ENCODE data around the gene KCTD17. TPM values are rescaled to one million over a fixed set of nuclear protein-coding genes. Genes with fewer than 3 reads are reported as not detected.

The KCTD17 gene
- total and polyA plus RNA-seq, 2 experiments from 2014 or later: 38.4 to 49.5 TPM

DNA sequence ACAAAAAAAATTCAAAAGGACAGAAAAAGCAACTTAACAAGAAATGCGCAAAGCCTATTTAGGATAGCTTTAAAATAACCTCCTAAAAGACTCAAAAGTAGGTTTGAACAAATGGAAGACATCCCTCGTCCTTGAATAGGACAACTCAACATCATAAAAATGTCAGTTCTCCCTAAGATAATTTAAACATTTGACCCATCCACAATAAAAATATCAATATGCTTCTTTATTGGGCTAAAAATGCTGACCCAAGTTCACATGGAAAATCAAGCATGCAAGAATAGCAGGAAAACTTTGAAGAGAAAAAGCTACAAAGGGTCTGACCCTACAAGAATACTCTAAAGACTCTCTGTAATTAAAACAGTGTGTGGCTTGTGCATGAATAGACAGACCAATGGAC is 12.1 kb upstream of the KCTD17 start:
- no peaks in the 10 kb centered on the region for H3K27me3 ChIP-seq
- H3K27ac ChIP-seq: no peak overlapping the region
- H3K4me1 ChIP-seq (ENCODE audit: low read depth): no peaks in the 10 kb centered on the region
- DNase-seq (ENCODE audit: low read depth in 1 of 2, low spot score in 1 of 2): no peak
- TF ChIP-seq, protein P1, sequence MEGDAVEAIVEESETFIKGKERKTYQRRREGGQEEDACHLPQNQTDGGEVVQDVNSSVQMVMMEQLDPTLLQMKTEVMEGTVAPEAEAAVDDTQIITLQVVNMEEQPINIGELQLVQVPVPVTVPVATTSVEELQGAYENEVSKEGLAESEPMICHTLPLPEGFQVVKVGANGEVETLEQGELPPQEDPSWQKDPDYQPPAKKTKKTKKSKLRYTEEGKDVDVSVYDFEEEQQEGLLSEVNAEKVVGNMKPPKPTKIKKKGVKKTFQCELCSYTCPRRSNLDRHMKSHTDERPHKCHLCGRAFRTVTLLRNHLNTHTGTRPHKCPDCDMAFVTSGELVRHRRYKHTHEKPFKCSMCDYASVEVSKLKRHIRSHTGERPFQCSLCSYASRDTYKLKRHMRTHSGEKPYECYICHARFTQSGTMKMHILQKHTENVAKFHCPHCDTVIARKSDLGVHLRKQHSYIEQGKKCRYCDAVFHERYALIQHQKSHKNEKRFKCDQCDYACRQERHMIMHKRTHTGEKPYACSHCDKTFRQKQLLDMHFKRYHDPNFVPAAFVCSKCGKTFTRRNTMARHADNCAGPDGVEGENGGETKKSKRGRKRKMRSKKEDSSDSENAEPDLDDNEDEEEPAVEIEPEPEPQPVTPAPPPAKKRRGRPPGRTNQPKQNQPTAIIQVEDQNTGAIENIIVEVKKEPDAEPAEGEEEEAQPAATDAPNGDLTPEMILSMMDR (IDR thresholded peaks at IDR 0.05; ENCODE audit: low read depth, low read length): no peak
- no peak overlapping the region for H3K4me3 ChIP-seq
- H3K9me3 ChIP-seq (ENCODE audit: low read depth): no peaks in the 10 kb centered on the region
- H3K36me3 ChIP-seq: no peaks in the 10 kb centered on the region

- Histone ChIP-seq H3K4me1 (ENCODE audit: low read depth) (no peaks in the 10 kb centered on the region), H3K27me3 (no peaks in the 10 kb centered on the region), H3K27ac (no peak overlapping the region), H3K36me3 (no peaks in the 10 kb centered on the region), H3K9me3 (ENCODE audit: low read depth) (no peaks in the 10 kb centered on the region), H3K4me3 (no peak overlapping the region)
- TF ChIP-seq, protein P1 (IDR thresholded peaks at IDR 0.05; ENCODE audit: low read depth, low read length): no peak
- DNase-seq (ENCODE audit: low read depth in 1 of 2, low spot score in 1 of 2): no peak
Measured at GRCh38 chr22:37043209-37043827, 8.2 kb upstream of the KCTD17 start.

DNA sequence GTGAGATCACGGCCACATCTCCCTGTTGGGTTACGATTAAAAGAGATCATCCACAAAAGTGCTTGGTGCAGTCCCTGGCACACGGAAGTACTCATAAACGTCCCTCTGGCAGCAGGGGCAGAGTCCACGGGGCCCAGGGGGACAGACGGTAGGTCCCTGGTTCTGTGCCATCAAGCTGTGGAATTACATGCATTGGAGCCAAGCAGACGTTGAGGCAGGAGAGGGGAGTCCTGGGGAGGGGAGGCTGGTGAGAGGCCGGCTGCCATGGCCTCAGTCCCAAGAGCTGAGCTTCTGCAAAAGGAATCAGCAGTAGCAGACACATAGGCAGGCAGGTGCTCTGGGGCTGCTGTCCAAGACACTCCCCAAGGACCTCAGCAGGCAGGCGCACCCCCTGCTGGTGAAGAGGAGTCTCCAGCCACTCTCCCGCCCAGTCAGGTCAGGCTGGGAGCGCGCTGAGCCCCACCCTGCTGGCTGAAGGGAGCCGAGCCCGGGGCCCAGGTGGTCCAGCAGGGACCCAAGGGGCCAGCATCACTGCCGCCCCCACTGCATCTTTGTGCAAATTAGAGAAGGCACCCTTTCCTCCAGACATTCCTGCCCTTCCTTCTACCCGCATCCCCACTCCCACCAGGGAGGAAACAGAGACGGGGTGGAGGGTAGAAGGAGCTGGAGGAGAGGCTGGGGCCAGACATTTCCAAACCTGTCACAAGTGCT is 7.6 kb upstream of the KCTD17 start:
- Histone ChIP-seq H3K27ac (no peak overlapping the region), H3K27me3 (no peaks in the 10 kb centered on the region), H3K9me3 (ENCODE audit: low read depth) (no peaks in the 10 kb centered on the region), H3K36me3 (no peaks in the 10 kb centered on the region), H3K4me1 (ENCODE audit: low read depth) (no peaks in the 10 kb centered on the region), H3K4me3 (no peak overlapping the region)
- DNase-seq (ENCODE audit: low read depth in 1 of 2, low spot score in 1 of 2): peak; percentile 66 to 71
- TF ChIP-seq, protein P1 (IDR thresholded peaks at IDR 0.05; ENCODE audit: low read depth, low read length): peak; percentile 64

- no peak for DNase-seq (ENCODE audit: low read depth in 1 of 2, low spot score in 1 of 2)
- H3K27ac ChIP-seq: no peak overlapping the region
- H3K4me3 ChIP-seq: no peak overlapping the region
- TF ChIP-seq, protein P1 (IDR thresholded peaks at IDR 0.05; ENCODE audit: low read depth, low read length): no peak
- H3K4me1 ChIP-seq (ENCODE audit: low read depth): no peaks in the 10 kb centered on the region
- no peaks in the 10 kb centered on the region for H3K36me3 ChIP-seq
- no peaks in the 10 kb centered on the region for H3K27me3 ChIP-seq
- H3K9me3 ChIP-seq (ENCODE audit: low read depth): no peaks in the 10 kb centered on the region
Measured at GRCh38 chr22:37044634-37045625, 6.6 kb upstream of the KCTD17 start.

GRCh38 chr22:37045958-37046357 is 5.6 kb upstream of the KCTD17 start:
- Histone ChIP-seq H3K4me1 (ENCODE audit: low read depth) (no peaks in the 10 kb centered on the region), H3K9me3 (ENCODE audit: low read depth) (no peaks in the 10 kb centered on the region), H3K27me3 (no peaks in the 10 kb centered on the region), H3K36me3 (no peaks in the 10 kb centered on the region), H3K4me3 (no peak overlapping the region), H3K27ac (no peak overlapping the region)
- TF ChIP-seq, protein P1 (IDR thresholded peaks at IDR 0.05; ENCODE audit: low read depth, low read length): peak; percentile 79
- DNase-seq (ENCODE audit: low read depth in 1 of 2, low spot score in 1 of 2): peak; percentile 25 to 72

All from cardiac muscle cell (in vitro differentiated cells and primary cell).